HG02885 (cell line): ENCODE measurements around the gene PDGFD.

Source experiments
- ATAC-seq: cut with Tn5 transposase; IDR thresholded peaks from one replicate; pipeline ENCODE4 v1.9.1; 2021; ENCODE audit warnings: mild to moderate bottlenecking; ENCODE audit not compliant: unreplicated experiment, poor library complexity

Gene PDGFD

GRCh38 chr11:103863497-103863896 lies 300.4 kb downstream of the PDGFD start:
- ATAC-seq: no peak

GRCh38 chr11:103862802-103863174 lies 301.2 kb downstream of the PDGFD start:
- ATAC-seq: no peak

GRCh38 chr11:103862094-103862801 lies 301.7 kb downstream of the PDGFD start:
- ATAC-seq: peak; percentile 81
